HG03439 (cell line): ENCODE results near the gene RAPGEF1.

Experiments used
- ATAC-seq: cut with Tn5 transposase; IDR thresholded peaks from one replicate; pipeline ENCODE4 v1.9.1; 2021; ENCODE audit warnings: mild to moderate bottlenecking, moderate library complexity; ENCODE audit not compliant: unreplicated experiment

Gene RAPGEF1

GRCh38 chr9:131613921-131614320 is 126.0 kb downstream of the RAPGEF1 start:
- no peak for ATAC-seq

- no peak for ATAC-seq
Observed at GRCh38 chr9:131612851-131613250, 127.0 kb downstream of the RAPGEF1 start.

GRCh38 chr9:131611586-131612315 is 128.1 kb downstream of the RAPGEF1 start:
- ATAC-seq = no peak

- no peak for ATAC-seq
Observed at GRCh38 chr9:131610231-131610761, 129.6 kb downstream of the RAPGEF1 start.

- ATAC-seq = no peak
Observed at GRCh38 chr9:131609099-131609830, 130.6 kb downstream of the RAPGEF1 start.

GRCh38 chr9:131608493-131609037 is 131.3 kb downstream of the RAPGEF1 start:
- ATAC-seq = no peak

- no peak for ATAC-seq
Observed at GRCh38 chr9:131607591-131607990, 132.3 kb downstream of the RAPGEF1 start.

- ATAC-seq = no peak
Observed at GRCh38 chr9:131606896-131607567, 132.8 kb downstream of the RAPGEF1 start.

GRCh38 chr9:131605770-131606590 is 133.9 kb downstream of the RAPGEF1 start:
- no peak for ATAC-seq

GRCh38 chr9:131603711-131604439 is 136.0 kb downstream of the RAPGEF1 start:
- ATAC-seq = no peak

GRCh38 chr9:131603199-131603598 is 136.7 kb downstream of the RAPGEF1 start:
- no peak for ATAC-seq

- ATAC-seq = no peak
Observed at GRCh38 chr9:131601683-131602181, 138.1 kb downstream of the RAPGEF1 start.

GRCh38 chr9:131598121-131598520 is 141.8 kb downstream of the RAPGEF1 start:
- no peak for ATAC-seq

- no peak for ATAC-seq
Observed at GRCh38 chr9:131597246-131597645, 142.6 kb downstream of the RAPGEF1 start.

GRCh38 chr9:131596430-131596743 is 143.5 kb downstream of the RAPGEF1 start:
- ATAC-seq = no peak

- no peak for ATAC-seq
Observed at GRCh38 chr9:131595696-131596429, 144.0 kb downstream of the RAPGEF1 start.

- ATAC-seq = no peak
Observed at GRCh38 chr9:131594906-131595665, 144.8 kb downstream of the RAPGEF1 start.

GRCh38 chr9:131593936-131594665 is 145.8 kb downstream of the RAPGEF1 start:
- ATAC-seq = no peak
